ENCODE data around the gene CCDC106. TPM values are rescaled to one million over a fixed set of nuclear protein-coding genes. Genes with fewer than 3 reads are reported as not detected.

CCDC106 gene
- total RNA-seq, 2 donors from 2014 or later: 2.6 to 4.8 TPM

DNA sequence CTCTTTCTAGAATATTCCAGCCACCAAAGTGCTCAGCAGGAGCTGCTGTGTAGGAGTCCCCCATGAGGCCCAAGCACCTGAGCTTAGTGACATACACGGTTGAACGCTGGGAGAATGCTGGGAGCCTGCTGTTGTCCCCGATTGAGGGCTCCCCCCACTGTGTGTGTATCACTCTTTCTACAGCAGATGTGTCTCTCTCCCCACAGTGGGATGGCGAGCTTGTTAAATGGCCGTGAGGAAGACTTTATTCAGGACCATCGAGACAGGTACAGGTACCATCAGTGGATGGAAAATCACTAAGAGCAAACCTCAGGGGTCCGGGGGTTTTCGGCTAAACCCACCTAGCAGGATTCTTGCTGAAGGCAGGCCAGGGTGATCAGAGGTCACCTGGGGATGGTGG is 49.7 kb downstream of the CCDC106 start:
- no peak for DNase-seq
- Histone ChIP-seq H3K27ac (no peak overlapping the region), H3K4me1 (no peaks in the 10 kb centered on the region), H3K9ac (ENCODE audit: low read depth in 2 of 2, low read length in 2 of 2) (no peak overlapping the region), H3K36me3 (peaks cover 14% of the 10 kb centered on the region), H3K9me3 (no peaks in the 10 kb centered on the region), H3K27me3 (no peaks in the 10 kb centered on the region), H3K4me3 (no peak overlapping the region)
- intact Hi-C loops (cut with DNase I): no loop called here
- TF ChIP-seq CTCF (IDR thresholded peaks at IDR 0.05): no peak

- H3K4me3 ChIP-seq: no peak overlapping the region
- TF ChIP-seq CTCF (IDR thresholded peaks at IDR 0.05): no peak
- no peak overlapping the region for H3K9ac ChIP-seq (ENCODE audit: low read depth in 2 of 2, low read length in 2 of 2)
- no peaks in the 10 kb centered on the region for H3K27me3 ChIP-seq
- peaks cover 14% of the 10 kb centered on the region for H3K36me3 ChIP-seq
- no peak overlapping the region for H3K27ac ChIP-seq
- no peak for DNase-seq
- H3K4me1 ChIP-seq: no peaks in the 10 kb centered on the region
- intact Hi-C loops (cut with DNase I): no loop called here
- H3K9me3 ChIP-seq: no peaks in the 10 kb centered on the region
Measured at GRCh38 chr19:55698256-55698655, 50.2 kb downstream of the CCDC106 start.

DNA sequence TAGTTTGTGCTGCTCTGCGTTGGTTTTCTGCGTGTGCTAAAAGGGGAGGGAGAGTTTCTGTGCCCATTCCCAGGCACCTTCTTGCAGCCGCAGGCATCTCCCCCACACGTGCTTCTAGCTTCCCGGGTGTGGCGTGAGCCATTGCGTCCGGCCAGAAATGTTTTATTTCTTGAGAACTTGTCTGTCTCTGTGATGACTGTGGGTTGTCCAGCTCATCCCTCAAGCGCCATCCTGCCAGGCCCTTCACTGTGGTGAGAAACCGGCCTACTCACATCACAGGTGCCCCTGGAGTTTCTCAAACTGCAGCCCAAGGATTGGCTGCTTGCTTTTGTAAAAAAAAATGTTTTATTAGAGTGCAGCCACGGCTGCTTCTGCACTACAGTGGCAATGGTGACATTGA is 51.2 kb downstream of the CCDC106 start:
- no peak for TF ChIP-seq CTCF (IDR thresholded peaks at IDR 0.05)
- H3K27ac ChIP-seq: no peak overlapping the region
- no peaks in the 10 kb centered on the region for H3K27me3 ChIP-seq
- no peak overlapping the region for H3K9ac ChIP-seq (ENCODE audit: low read depth in 2 of 2, low read length in 2 of 2)
- H3K4me3 ChIP-seq: no peak overlapping the region
- H3K4me1 ChIP-seq: no peaks in the 10 kb centered on the region
- DNase-seq: no peak
- peaks cover 14% of the 10 kb centered on the region for H3K36me3 ChIP-seq
- intact Hi-C loops (cut with DNase I): no loop called here
- H3K9me3 ChIP-seq: no peaks in the 10 kb centered on the region

GRCh38 chr19:55700813-55701212 is 52.8 kb downstream of the CCDC106 start:
- no peak for TF ChIP-seq CTCF (IDR thresholded peaks at IDR 0.05)
- no peak overlapping the region for H3K27ac ChIP-seq
- no peak overlapping the region for H3K4me3 ChIP-seq
- peaks cover 3% of the 10 kb centered on the region for H3K36me3 ChIP-seq
- H3K9me3 ChIP-seq: no peaks in the 10 kb centered on the region
- H3K9ac ChIP-seq (ENCODE audit: low read depth in 2 of 2, low read length in 2 of 2): no peak overlapping the region
- intact Hi-C loops (cut with DNase I): no loop called here
- no peak for DNase-seq
- H3K4me1 ChIP-seq: no peaks in the 10 kb centered on the region
- no peaks in the 10 kb centered on the region for H3K27me3 ChIP-seq

DNA sequence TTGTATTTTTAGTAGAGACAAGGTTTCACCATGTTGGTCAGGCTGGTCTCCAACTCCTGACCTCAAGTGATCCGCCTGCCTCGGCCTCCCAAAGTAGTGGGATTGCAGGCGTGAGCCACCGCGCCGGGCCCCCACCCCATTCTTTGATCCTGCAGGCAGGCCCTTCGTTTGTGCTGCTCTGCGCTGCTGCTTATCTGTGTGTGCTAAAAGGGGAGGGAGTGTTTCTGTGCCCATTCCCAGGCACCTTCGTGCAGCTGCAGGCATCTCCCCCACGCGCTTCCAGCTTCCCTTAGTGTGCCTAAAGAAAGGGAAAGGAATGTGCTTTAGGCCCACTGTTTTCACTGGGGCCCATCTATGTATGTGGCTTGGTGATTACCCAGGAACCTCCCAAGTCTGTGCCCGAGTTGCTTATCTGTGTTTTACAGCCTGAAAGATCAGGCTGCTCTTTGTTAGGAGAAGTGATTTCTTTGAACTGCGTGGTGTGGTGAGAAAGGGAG is 54.2 kb downstream of the CCDC106 start:
- Histone ChIP-seq H3K27ac (peak overlapping the region; percentile 17), H3K4me1 (no peaks in the 10 kb centered on the region), H3K4me3 (no peak overlapping the region), H3K9ac (ENCODE audit: low read depth in 2 of 2, low read length in 2 of 2) (no peak overlapping the region), H3K9me3 (no peaks in the 10 kb centered on the region), H3K36me3 (no peaks in the 10 kb centered on the region), H3K27me3 (no peaks in the 10 kb centered on the region)
- no peak for DNase-seq
- intact Hi-C loops (cut with DNase I): no loop called here
- no peak for TF ChIP-seq CTCF (IDR thresholded peaks at IDR 0.05)

Other genes with a start within 250 kb of the CCDC106 start
- 100 to 1,000 TPM in 1 of 2 donors, 10 to 100 TPM in 1; 43.8 to 147 TPM for gene UBE2S, start 240.4 kb upstream of the CCDC106 start, total RNA-seq
- not detected for gene SHISA7, start 204.9 kb upstream of the CCDC106 start, total RNA-seq
- 100 to 1,000 TPM in 1 of 2 donors, 10 to 100 TPM in 1; 89.8 to 132 TPM for gene ISOC2, start 186.6 kb upstream of the CCDC106 start, total RNA-seq
- gene C19orf85, start 183.5 kb upstream of the CCDC106 start, total RNA-seq: not detected
- 1 to 10 TPM; 8.6 to 8.9 TPM for gene ZNF628, start 171.6 kb upstream of the CCDC106 start, total RNA-seq
- 1 to 10 TPM; 4.9 to 7.7 TPM for gene NAT14, start 163.0 kb upstream of the CCDC106 start, total RNA-seq
- gene SSC5D, start 159.8 kb upstream of the CCDC106 start, total RNA-seq: 1 to 10 TPM; 2.2 to 7.4 TPM
- not detected for gene SBK2, start 111.1 kb upstream of the CCDC106 start, total RNA-seq
- not detected for gene SBK3, start 102.7 kb upstream of the CCDC106 start, total RNA-seq
- 1 to 10 TPM; 8.0 to 8.7 TPM for gene ZNF579, start 67.4 kb upstream of the CCDC106 start, total RNA-seq
- 10 to 100 TPM; 12.2 to 14.5 TPM for gene FIZ1, start 48.7 kb upstream of the CCDC106 start, total RNA-seq
- 10 to 100 TPM; 30.4 to 33.9 TPM for gene ZNF524, start 47.9 kb upstream of the CCDC106 start, total RNA-seq
- gene ZNF865, start 42.6 kb upstream of the CCDC106 start, total RNA-seq: 10 to 100 TPM; 12.9 to 13.1 TPM
- gene ZNF784, start 23.6 kb upstream of the CCDC106 start, total RNA-seq: 10 to 100 TPM in 1 of 2 donors, 1 to 10 TPM in 1; 9.9 to 10.2 TPM
- gene ZNF580, start 7.2 kb upstream of the CCDC106 start, total RNA-seq: 10 to 100 TPM; 18.0 to 28.6 TPM
- gene ZNF581, start 4.6 kb upstream of the CCDC106 start, total RNA-seq: 10 to 100 TPM; 16.0 to 20.3 TPM
- gene U2AF2, start 6.8 kb downstream of the CCDC106 start, total RNA-seq: 100 to 1,000 TPM; 146 to 289 TPM
- gene EPN1, start 27.0 kb downstream of the CCDC106 start, total RNA-seq: 100 to 1,000 TPM; 257 to 259 TPM
- gene NLRP9, start 90.2 kb downstream of the CCDC106 start, total RNA-seq: not detected
- not detected for gene RFPL4A, start 110.9 kb downstream of the CCDC106 start, total RNA-seq
- gene RFPL4AL1, start 120.9 kb downstream of the CCDC106 start, total RNA-seq: not detected
- under 1 TPM in 1 of 2 donors, not detected in 1; 0.07 TPM for gene NLRP11, start 183.8 kb downstream of the CCDC106 start, total RNA-seq
- gene NLRP4, start 188.3 kb downstream of the CCDC106 start, total RNA-seq: not detected